AG10803 (cell line): ENCODE results near the gene GLI1.
"Not testable (repeated sequence)": the region's sequence is repeated elsewhere in the genome, so short reads cannot be mapped to it uniquely, and the experiment has no call there.

Source experiments
- DNase-seq: peaks from one replicate; pipeline ENCODE4 v3.0.0; 2010; ENCODE audit warnings: low read depth
- H3K4me3 ChIP-seq: 2 replicates; pipeline ENCODE4 v1.5.1; 2011; ENCODE audit warnings: mild to moderate bottlenecking, low read length, control low read depth
- TF ChIP-seq, protein P1 (sequence below): conservative IDR thresholded peaks from 2 replicates; pipeline ENCODE4 v1.5.1; 2011; ENCODE audit warnings: mild to moderate bottlenecking, low read length, control low read depth, inconsistent platforms

The GLI1 gene

DNA sequence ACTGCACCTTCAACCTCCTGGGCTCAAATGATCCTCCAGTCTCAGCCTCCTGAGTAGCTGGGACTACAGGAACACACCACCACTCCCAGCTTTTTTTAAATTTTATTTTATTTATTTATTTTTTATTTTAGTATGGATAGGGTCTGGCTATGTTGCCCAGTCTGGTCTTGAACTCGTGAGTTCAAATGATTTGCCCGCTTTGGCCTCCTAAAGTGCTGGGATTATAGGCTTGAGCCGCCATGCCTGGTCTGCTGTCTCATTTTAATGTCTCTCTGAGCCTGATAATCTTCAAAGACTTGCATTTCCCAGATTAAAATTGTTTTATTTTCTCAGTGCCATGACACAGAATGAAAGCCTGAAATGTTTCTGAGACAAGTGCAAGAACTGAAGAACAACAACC, 26.2 kb upstream of the GLI1 start:
- no peak overlapping the region for H3K4me3 ChIP-seq
- TF ChIP-seq, protein P1, sequence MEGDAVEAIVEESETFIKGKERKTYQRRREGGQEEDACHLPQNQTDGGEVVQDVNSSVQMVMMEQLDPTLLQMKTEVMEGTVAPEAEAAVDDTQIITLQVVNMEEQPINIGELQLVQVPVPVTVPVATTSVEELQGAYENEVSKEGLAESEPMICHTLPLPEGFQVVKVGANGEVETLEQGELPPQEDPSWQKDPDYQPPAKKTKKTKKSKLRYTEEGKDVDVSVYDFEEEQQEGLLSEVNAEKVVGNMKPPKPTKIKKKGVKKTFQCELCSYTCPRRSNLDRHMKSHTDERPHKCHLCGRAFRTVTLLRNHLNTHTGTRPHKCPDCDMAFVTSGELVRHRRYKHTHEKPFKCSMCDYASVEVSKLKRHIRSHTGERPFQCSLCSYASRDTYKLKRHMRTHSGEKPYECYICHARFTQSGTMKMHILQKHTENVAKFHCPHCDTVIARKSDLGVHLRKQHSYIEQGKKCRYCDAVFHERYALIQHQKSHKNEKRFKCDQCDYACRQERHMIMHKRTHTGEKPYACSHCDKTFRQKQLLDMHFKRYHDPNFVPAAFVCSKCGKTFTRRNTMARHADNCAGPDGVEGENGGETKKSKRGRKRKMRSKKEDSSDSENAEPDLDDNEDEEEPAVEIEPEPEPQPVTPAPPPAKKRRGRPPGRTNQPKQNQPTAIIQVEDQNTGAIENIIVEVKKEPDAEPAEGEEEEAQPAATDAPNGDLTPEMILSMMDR: no peak
- no peak for DNase-seq

DNA sequence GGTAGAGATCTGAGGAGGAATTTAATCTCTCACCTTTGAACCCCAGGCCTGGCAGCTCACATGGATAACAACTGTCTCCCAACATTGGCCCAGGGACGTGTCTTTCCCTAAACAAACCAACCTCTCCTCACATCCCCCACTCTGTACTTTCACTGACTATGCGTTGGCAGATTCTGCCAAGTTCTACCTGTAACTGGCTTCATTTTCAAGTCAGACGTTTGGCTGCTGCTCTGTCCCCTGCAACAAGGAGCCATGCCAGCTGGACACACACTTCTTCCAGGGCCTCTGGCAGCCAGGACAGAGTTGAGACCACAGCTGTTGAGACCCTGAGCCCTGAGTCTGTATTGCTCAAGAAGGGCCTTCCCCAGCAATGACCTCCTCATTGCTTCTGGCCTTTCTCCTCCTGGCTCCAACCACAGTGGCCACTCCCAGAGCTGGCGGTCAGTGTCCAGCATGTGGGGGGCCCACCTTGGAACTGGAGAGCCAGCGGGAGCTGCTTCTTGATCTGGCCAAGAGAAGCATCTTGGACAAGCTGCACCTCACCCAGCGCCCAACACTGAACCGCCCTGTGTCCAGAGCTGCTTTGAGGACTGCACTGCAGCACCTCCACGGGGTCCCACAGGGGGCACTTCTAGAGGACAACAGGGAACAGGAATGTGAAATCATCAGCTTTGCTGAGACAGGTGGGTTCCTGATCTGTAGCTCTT, 24.9 kb upstream of the GLI1 start, which contains the start of gene INHBC:
TSS of gene INHBC (plus strand) at position 268 of the 707 bp plus-strand sequence. CDS start at position 371, 103 bp downstream.
- TF ChIP-seq, protein P1: no peak
- H3K4me3 ChIP-seq: no peak within 1 kb of the TSS
- no peak for DNase-seq

DNA sequence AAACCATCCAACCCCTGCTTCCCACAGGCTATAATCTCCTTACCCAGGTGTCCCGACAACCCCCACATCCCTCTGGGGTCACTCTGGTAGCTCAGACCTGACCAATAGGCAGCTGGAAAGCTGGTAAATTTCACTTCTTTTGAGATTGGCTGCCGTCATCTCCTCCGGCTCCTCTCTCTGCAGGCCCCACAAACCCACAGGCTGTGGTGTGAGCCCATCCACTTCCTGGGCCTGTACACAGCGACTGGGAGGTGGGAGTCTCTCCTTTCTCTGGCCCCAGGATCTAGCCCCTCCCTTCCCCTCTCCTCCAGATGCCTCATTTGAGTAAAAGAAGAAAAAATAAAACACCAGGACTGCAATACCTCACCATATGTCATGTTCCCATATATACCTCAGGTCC, 24.3 kb upstream of the GLI1 start:
- H3K4me3 ChIP-seq: no peak overlapping the region
- DNase-seq: no peak
- TF ChIP-seq, protein P1: no peak

DNA sequence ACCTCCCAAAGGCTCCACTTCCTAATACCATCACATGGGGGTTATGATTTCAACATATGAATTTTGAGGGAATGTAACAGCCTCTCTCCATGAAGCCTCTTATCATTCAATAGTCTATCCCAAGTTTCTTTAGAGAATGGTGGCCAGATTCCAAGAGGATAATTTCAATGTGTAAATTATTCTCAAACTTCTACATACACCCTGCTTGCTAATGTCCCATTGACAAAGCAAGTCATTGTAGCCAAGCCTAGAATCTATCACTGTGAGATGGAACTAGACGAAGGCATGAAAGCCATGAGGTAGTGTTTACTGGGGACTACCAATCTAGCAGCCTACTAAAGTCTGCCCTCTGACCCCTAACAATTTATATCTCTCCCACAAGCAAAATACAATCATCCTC, 21.2 kb upstream of the GLI1 start:
- no peak overlapping the region for H3K4me3 ChIP-seq
- TF ChIP-seq, protein P1: no peak
- no peak for DNase-seq

DNA sequence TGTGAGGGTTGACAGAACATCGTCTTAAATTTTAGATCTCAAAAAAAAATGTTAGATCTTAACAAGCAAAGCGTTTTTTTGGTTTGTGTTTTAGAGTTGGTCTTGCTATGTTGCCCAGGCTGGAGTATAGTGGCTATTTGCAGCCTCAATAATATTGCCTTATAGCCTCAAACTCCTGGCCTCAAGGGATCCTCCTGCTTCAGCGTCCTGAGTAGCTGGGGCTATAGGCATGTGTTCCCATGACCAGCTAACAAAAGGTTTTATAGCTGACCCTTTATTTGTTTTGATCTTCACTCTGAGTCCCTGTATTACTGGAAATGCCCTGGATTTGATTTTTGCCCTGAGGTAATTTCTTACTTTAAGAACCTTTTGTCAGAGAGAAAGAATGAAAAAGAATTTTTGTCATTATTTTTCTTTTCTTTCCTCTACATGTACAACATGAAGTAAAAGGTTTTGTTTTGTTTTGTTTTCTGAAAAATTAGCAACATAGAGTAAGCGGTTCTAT, 19.8 kb upstream of the GLI1 start:
- no peak overlapping the region for H3K4me3 ChIP-seq
- DNase-seq: no peak
- TF ChIP-seq, protein P1: no peak

DNA sequence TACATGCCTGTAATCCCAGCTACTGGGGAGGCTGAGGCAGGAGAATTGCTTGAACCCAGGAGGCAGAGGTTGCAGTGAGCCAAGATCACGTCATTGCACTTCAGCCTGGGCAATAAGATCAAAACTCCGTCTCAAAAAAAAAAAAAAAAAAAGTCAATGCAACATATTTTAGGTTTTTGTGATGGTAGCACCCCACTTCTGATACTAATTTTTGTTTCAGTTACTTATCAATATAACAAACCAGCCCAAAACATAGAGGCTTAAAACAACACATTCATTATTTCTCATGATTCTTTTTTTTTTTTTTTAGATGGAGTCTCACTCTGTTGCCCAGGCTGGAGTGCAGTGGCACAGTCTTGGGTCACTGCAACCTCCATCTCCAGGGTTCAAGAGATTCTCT, 18.2 kb upstream of the GLI1 start:
- H3K4me3 ChIP-seq, DNase-seq: not testable (repeated sequence)

DNA sequence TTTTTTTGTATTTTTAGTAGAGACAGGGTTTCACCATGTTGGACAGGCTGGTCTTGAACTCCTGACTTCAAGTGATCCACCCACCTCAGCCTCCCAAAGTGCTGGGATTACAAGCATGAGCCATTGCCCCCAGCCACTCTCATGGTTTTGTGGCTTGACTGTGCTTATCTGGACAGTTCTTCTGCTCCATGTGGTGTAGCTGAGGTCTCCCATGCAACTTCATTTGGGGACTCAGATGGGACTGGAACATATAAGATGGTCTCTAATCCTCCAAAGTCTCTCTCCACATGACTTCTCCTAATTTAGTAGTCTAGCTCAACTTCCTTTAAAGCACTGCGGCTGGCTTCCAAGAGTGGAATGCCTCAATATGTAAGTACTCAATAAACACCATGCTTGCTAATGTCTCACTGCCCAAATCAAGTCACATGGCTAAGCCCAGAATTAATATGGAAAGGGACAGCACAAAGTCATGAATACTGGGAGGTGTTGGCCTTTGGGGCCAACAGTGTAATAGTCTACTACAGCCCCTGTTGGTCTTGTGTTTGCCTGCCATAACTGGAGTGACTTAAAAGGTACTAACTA, 17.6 kb upstream of the GLI1 start:
- DNase-seq: no peak
- H3K4me3 ChIP-seq: no peak overlapping the region
- TF ChIP-seq, protein P1: no peak

DNA sequence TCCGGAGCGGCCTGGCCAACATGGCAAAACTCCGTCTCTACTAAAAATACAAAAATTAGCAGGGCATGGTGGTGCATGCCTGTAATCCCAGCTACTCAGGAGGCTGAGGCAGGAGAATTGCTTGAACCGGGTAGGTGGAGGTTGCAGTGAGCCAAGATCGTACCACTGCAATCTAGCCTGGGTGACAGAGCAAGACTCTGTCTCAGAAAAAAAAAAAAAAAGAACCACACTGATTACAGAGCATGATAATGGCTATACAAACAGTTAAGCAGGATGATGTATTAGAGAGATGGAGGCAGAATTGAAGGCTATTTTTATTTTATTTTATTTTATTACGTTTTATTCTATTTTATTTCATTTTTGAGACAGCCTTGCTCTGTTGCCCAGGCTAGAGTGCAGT, 15.2 kb upstream of the GLI1 start:
- not testable (repeated sequence) for H3K4me3 ChIP-seq, DNase-seq
